K562 (cell line): ENCODE measurements around the gene ACAA2.

Source experiments
- CHAMP1 ChIP-seq: fragments of 450-650 bp; IDR thresholded peaks from 2 replicates; pipeline ENCODE4 v1.6.1; 2016; ENCODE audit warnings: mild to moderate bottlenecking
- CREM ChIP-seq: IDR thresholded peaks from 2 replicates; pipeline ENCODE4 v1.6.1; 2014; ENCODE audit warnings: antibody characterized with exemption, low read depth
- FOXP4 ChIP-seq: sonication (generic); formaldehyde crosslinking; IDR thresholded peaks from 2 replicates; pipeline ENCODE4 v1.8.0; 2022; ENCODE audit warnings: mild to moderate bottlenecking, missing genetic modification reagents, borderline replicate concordance
- HINFP ChIP-seq: fragments of 450-650 bp; conservative IDR thresholded peaks from 2 replicates; pipeline ENCODE4 v1.6.1; 2016; ENCODE audit warnings: missing genetic modification characterization, low read depth, mild to moderate bottlenecking, control low read depth, missing compliant biosample characterization
- NR1H2 ChIP-seq: sonication (generic); formaldehyde crosslinking; IDR thresholded peaks from 2 replicates; pipeline ENCODE4 v1.4.0; 2020; ENCODE audit warnings: mild to moderate bottlenecking, missing genetic modification reagents
- POLR2A ChIP-seq: fragments of 450-650 bp; conservative IDR thresholded peaks from 2 replicates; pipeline ENCODE4 v1.6.1; 2016
- POLR2AphosphoS2 ChIP-seq: IDR thresholded peaks from 2 replicates; pipeline ENCODE4 v1.6.1; 2012; ENCODE audit warnings: low read length, improper control_type of control experiment
- TAF1 ChIP-seq: IDR thresholded peaks from 2 replicates; pipeline ENCODE4 v1.6.1; 2011; ENCODE audit warnings: mild to moderate bottlenecking, low read length, moderate library complexity; ENCODE audit not compliant: insufficient read depth, control insufficient read depth, severe bottlenecking; ENCODE audit errors: extremely low read depth
- TCF15 ChIP-seq: fragments of 250-450 bp; sonication (Bioruptor Pico); IDR thresholded peaks from 2 replicates; pipeline ENCODE4 v1.8.0; 2022; ENCODE audit warnings: moderate library complexity, mild to moderate bottlenecking, inconsistent platforms
- ZBTB1 ChIP-seq: sonication (generic); formaldehyde crosslinking; IDR thresholded peaks from 2 replicates; pipeline ENCODE4 v1.8.1; 2023; ENCODE audit warnings: missing genetic modification reagents, low read depth, mild to moderate bottlenecking, borderline replicate concordance
- ZFX ChIP-seq: sonication (generic); formaldehyde crosslinking; IDR thresholded peaks from 2 replicates; pipeline ENCODE4 v1.8.0; 2022; ENCODE audit warnings: mild to moderate bottlenecking, missing genetic modification reagents, moderate library complexity
- TF ChIP-seq, protein P1 (sequence below), 3 experiments: IDR thresholded peaks in 2 of 3; conservative IDR thresholded peaks in 1 of 3; 2 replicates each; pipeline ENCODE4 v1.5.1; 2011 to 2012; ENCODE audit warnings: low read length in 3 of 3, mild to moderate bottlenecking in 3 of 3, control low read depth in 2 of 3, improper control_type of control experiment in 1 of 3, inconsistent platforms in 1 of 3, low read depth in 1 of 3, mixed read lengths in 1 of 3, moderate library complexity in 1 of 3; ENCODE audit not compliant: insufficient read depth in 2 of 3

- TF ChIP-seq FOXP4 (no peak), CREM (no peak), HINFP (tag) (no peak), TCF15 (CRISPR knock-in tag) (no peak), NR1H2 (CRISPR knock-in tag) (no peak), ZBTB1 (CRISPR knock-in tag) (no peak), CHAMP1 (no peak), POLR2AphosphoS2 (no peak), ZFX (CRISPR knock-in tag) (no peak), TAF1 (no peak), POLR2A (no peak)
- TF ChIP-seq, protein P1, sequence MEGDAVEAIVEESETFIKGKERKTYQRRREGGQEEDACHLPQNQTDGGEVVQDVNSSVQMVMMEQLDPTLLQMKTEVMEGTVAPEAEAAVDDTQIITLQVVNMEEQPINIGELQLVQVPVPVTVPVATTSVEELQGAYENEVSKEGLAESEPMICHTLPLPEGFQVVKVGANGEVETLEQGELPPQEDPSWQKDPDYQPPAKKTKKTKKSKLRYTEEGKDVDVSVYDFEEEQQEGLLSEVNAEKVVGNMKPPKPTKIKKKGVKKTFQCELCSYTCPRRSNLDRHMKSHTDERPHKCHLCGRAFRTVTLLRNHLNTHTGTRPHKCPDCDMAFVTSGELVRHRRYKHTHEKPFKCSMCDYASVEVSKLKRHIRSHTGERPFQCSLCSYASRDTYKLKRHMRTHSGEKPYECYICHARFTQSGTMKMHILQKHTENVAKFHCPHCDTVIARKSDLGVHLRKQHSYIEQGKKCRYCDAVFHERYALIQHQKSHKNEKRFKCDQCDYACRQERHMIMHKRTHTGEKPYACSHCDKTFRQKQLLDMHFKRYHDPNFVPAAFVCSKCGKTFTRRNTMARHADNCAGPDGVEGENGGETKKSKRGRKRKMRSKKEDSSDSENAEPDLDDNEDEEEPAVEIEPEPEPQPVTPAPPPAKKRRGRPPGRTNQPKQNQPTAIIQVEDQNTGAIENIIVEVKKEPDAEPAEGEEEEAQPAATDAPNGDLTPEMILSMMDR (IDR thresholded peaks at IDR 0.05 in 2 of 3, conservative IDR thresholded peaks at IDR 0.05 in 1 of 3; ENCODE audit: insufficient read depth in 2 of 3, low read depth in 1 of 3, low read length in 3 of 3) = no peak
Observed at GRCh38 chr18:49733896-49734585, 79.3 kb downstream of the ACAA2 start.
